ENCODE results near the gene HNRNPA1L2.
"Not testable (repeated sequence)": the region's sequence is repeated elsewhere in the genome, so short reads cannot be mapped to it uniquely, and the experiment has no call there.

The HNRNPA1L2 gene

DNA sequence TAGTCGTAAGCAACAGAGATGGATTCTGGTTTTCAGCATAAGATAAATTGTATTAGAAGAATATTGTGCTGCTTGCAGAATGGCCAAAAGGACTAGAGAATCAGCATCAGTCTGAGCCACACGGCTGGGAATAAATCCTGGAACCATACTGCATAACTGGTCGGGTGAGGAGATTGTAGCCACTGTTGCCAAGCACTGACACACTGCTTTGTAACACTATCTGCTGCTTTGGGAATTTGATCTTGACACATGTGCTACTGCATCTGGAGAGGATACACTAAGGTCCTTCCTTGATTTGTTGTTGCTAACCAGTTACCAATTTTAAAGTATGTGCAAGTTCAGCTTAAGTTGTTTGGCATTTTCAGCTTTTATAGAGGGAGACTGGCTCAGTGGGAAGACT is 1.9 kb downstream of the HNRNPA1L2 start:
- no peak for DNase-seq

DNA sequence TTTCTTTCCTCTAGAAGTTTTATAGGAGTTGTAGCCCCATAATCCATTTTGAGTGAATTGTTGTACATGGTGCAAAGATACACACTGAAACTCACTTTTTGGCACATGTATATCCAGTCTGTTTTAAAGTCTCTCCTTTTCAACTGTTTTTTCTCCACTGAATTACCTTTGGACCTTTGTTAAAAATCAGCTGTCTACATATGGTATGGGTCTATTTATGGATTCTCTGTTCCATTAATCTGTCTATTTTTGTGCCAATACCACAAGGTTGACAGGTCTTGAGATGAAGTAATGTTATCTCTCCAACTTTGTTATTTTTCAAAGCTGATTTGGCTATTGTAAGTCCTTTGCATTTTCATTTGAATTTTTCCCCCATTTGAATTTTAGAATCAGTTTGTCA is 4.7 kb downstream of the HNRNPA1L2 start:
- DNase-seq: no peak

DNA sequence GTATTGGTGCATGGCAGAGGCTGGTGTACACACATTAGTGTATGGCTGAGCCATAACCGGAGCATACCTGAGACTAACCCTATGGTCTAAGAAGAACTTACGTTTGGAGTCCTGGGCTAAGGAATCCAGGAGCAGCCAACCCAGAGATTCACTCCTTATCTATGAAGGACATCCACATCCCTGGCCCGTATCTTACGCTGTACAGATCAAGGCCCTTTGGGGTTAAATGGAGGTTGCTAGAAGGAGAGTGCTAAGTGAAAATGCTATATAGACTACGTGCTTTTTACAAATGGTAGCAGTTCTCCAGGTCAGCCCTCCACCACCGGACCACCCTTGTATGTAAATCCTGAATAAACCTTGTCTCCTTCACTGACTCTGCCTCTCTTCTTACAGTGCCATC is 8.5 kb downstream of the HNRNPA1L2 start:
- no peak for DNase-seq

DNA sequence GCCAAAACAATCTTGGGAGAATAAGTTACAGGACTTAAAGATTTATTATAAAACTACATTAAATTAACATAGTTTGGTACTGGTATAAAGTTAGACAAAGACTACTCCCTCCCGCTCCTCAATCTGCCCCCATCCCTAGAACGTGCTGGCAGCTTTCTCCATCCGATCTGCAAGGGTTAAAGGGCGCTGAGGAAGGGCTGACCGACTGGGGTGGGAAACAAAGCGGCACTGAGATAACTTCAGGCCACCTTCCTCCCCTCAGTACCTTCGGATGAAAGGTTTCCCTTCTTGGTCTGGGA is 9.6 kb downstream of the HNRNPA1L2 start:
- DNase-seq: peak in 2 of 56 donors; percentile 47 to 63

DNA sequence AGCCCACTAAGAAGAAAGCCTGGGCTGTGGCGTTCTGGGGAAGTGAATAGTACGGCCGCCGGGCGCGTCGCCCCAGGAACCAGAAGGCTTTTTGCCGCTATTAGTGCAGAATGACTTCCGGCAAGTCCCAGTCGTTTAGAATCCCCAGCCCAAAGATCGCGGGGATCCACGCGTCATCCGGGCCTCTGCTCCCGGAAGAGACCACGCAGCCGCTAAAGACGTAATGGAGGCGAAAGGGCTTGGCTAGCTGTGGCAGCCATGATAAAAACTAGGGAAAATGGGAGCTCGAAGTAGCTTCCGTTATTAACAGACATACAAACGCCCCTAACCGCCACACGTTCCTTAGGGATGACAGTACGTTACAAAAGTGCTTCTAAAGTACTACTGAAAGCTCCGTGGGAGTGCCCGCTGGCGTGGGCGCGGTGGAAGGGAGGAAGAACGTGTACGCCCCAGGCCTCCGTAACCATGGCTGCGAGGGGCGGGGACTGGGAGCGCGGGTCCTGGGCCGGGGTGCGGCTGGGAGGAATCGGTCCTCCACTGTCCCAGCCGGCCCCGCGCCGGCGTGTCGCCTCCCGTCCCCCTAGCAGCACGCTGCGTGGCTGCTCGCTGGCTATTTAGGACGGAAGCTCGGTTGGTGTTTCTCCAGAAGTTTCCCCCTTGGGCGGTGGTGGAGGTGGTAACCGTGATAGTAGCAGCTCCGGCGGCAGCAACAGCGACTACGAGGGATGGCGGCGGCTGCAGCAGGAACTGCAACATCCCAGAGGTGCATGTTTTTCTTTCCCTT is 10.2 kb downstream of the HNRNPA1L2 start, which contains the start of gene SUGT1:
Gene SUGT1, plus strand, starts transcription at position 641 of the 784 bp plus-strand sequence. Its CDS starts 85 bp downstream, at position 726.
- DNase-seq: peak; percentile 91 to 99 (median 96)

- DNase-seq: peak in 3 of 56 donors; percentile 33 to 63 (median 62)
Observed at GRCh38 chr13:52652980-52653303, 10.7 kb downstream of the HNRNPA1L2 start.

- DNase-seq: no peak
Observed at GRCh38 chr13:52659340-52659739, 17.1 kb downstream of the HNRNPA1L2 start.

DNA sequence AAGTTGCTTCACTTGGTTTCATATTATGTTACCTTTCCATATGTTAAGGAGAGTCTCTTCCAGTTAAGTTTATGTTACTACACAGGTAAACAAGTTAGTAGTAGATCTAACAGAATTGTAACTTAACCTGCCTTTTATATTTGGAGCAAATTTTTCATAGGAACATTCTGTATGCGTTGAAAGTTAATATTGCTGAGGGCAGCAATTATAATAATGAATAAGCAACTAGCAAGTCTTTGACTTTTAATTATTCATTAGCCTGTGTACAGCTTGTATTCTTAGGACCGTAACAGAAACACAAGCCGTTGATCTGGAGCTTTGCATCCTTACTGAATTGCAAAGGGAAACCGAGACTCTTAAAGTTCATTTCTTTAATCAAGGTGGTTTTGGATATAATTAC is 22.0 kb downstream of the HNRNPA1L2 start:
- no peak for DNase-seq

GRCh38 chr13:52665325-52665724 is 23.1 kb downstream of the HNRNPA1L2 start:
- no peak for DNase-seq

DNA sequence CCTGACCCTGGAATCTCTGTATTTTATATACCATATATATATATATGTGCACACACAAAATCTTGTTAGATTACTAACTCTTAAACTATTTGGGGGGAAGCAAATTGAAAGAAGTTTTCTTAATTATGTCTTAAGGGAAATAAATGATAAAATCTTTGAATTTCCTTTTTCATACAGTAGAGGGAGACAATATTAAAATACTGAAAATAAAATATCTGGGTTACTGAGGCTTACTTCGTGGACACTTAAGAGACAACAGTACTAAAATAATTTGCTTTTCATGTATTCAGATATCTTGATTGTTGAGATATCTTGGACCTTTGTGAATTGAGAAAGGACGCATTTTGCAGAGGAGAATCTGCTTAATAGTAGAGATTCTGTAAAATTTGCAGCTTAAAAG is 27.4 kb downstream of the HNRNPA1L2 start:
- no peak for DNase-seq

DNA sequence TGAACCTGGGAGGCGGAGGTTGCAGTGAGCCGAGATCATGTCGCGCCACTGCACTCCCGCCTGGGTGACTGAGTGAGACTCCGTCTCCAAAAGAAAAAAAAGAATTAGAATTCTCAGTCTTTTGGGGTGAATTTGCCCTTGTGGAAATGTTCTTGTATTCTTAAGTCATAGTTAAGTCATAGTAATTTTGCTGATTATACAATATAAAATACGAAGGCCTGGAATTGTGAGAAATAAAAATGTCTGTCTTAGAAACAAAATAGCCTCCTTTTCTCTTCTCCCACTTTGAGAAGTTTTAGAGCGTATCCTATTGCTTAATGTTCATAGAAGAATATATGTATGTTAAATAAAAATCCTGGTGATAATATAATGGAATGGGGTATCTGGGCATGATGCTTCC is 28.5 kb downstream of the HNRNPA1L2 start:
- DNase-seq: no peak

DNA sequence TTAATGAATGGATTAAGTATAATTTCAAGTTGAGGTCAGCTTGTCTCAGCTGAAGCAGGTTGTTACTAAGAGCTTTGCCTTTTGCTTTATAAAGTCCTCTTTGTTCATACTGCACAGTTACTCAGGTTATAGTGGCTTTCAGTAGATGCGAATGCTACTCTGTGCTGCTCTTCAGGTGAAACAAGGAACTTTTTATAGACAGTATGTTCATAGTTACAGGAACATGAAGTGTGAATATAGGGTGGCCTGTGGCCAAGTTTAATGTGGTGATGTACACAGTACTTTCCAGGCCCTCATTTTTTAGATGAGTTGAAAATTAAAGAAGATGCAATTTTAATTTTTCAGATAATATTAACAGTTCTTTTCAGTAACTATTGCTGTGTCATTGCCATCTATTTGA is 31.2 kb downstream of the HNRNPA1L2 start:
- DNase-seq: no peak

GRCh38 chr13:52677823-52678222 is 35.6 kb downstream of the HNRNPA1L2 start:
- DNase-seq: no peak

GRCh38 chr13:52685806-52686205 is 43.6 kb downstream of the HNRNPA1L2 start:
- not testable (repeated sequence) for DNase-seq

- no peak for DNase-seq
Observed at GRCh38 chr13:52686376-52686775, 44.1 kb downstream of the HNRNPA1L2 start.
